ENCODE measurements around the gene PTPRJ. TPM values are rescaled to one million over a fixed set of nuclear protein-coding genes. Genes with fewer than 3 reads are reported as not detected.
"Not testable (repeated sequence)": the region's sequence is repeated elsewhere in the genome, so short reads cannot be mapped to it uniquely, and the experiment has no call there.

Gene PTPRJ
- total RNA-seq, 3 donors from 2014 or later = 13.8 to 22.3 (median 19.0) TPM

DNA sequence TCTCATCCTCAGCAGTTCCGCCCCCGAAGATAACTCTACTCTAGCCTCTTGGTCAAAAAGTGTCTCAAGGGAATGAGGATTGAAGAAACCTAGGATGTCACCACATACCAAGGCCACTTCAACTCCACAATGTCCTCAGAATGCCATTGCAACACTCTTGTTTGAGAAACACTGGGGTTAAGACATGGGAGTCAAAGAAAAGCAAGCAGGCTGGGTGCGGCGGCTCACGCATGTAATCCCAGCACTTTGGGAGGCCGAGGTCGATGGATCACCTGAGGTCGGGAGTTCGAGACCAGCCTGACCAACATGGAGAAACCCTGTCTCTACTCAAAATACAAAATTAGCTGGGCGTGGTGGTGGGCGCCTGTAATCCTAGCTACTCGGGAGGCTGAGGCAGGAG, 28.9 kb upstream of the PTPRJ start:
- not testable (repeated sequence) for ATAC-seq; DNase-seq; H3K9me3 Mint-ChIP-seq; H3K4me3 Mint-ChIP-seq; H3K27me3 Mint-ChIP-seq (ENCODE audit: low read depth); H3K36me3 Mint-ChIP-seq (ENCODE audit: insufficient read depth)
- peaks cover 40% of the 10 kb centered on the region for H3K4me1 Mint-ChIP-seq (ENCODE audit: low read depth)

DNA sequence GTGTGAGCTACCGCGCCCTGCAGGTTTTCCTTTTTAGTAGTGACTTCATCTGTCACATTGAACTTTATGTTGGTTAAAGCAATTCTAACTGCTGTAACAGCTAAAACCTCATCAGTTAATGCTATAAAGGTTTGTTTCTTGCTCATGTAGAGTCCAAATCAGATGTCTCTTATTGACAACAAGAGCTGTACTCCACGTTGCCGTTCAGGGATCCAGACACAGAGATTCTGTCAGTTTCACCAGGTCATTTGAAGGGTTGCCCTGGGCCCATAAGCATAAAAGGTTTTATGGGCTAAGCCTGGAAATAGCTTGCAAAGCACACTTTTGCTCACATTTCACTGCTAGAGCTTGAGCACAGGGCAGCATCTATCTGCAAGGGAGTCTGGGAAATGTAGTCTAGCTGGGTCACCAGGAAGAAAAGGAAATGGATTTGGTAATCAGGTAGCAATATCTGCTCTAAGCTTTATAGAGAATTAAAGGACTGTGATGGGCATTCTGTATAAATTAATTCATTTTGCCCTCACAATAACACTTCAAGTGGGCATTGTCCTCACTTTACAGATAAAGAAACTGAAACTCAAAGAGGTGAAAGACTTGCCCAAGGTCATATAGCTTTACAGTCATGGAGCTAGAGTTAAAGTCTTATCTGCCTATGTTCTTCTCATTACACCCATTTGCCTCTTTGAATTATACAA, 25.2 kb upstream of the PTPRJ start:
- no peaks in the 10 kb centered on the region for H3K36me3 Mint-ChIP-seq (ENCODE audit: insufficient read depth)
- no peak overlapping the region for H3K4me3 Mint-ChIP-seq
- H3K27me3 Mint-ChIP-seq (ENCODE audit: low read depth) = no peaks in the 10 kb centered on the region
- no peaks in the 10 kb centered on the region for H3K9me3 Mint-ChIP-seq
- H3K4me1 Mint-ChIP-seq (ENCODE audit: low read depth) = peaks cover 14% of the 10 kb centered on the region
- DNase-seq (no peak), ATAC-seq (no peak)

DNA sequence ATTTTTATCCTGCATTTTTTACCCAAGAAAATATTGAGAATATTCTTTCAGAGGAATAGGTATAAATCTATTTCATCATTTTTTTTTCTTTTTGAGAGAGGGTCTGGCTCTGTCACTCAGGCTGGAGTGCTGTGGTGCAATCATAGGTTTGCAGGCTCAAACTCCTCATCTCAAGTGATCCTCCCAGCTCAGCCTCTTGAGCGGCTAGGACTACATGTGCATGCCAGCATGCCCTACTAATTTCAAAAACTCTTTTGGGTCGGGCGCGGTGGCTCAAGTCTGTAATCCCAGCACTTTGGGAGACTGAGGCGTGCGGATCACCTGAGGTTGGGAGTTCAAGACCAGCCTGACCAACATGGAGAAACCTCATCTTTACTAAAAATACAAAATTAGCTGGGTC, 20.3 kb upstream of the PTPRJ start:
- peaks cover 8% of the 10 kb centered on the region for H3K4me1 Mint-ChIP-seq (ENCODE audit: low read depth)
- ATAC-seq (no peak), DNase-seq (no peak)
- H3K36me3 Mint-ChIP-seq (ENCODE audit: insufficient read depth) = no peaks in the 10 kb centered on the region
- H3K9me3 Mint-ChIP-seq = no peaks in the 10 kb centered on the region
- no peak overlapping the region for H3K4me3 Mint-ChIP-seq
- H3K27me3 Mint-ChIP-seq (ENCODE audit: low read depth) = no peaks in the 10 kb centered on the region

DNA sequence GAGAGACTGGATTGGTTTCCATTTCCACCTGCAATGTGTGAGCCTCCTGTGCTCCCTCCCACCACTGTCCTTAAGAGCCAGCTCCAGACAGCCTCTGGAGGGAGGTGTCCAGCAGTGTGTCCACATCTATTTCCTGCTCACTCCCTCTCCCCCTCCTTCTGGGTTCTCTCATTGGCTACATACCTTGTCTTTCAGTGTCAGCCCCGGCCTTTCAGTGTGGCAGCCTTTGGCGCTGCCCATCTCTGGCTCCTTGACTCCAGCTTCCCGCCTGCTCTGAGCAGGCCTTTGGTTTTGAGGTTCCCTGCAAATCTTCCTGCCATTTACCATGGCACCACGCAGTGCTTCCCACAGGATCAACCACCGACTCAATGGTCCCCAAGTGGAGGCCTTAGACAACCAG, 19.0 kb upstream of the PTPRJ start:
- no peak for ATAC-seq
- no peaks in the 10 kb centered on the region for H3K9me3 Mint-ChIP-seq
- H3K36me3 Mint-ChIP-seq (ENCODE audit: insufficient read depth) = no peaks in the 10 kb centered on the region
- DNase-seq = no peak
- H3K27me3 Mint-ChIP-seq (ENCODE audit: low read depth) = no peaks in the 10 kb centered on the region
- H3K4me1 Mint-ChIP-seq (ENCODE audit: low read depth) = peaks cover 2% of the 10 kb centered on the region
- H3K4me3 Mint-ChIP-seq = no peak overlapping the region

DNA sequence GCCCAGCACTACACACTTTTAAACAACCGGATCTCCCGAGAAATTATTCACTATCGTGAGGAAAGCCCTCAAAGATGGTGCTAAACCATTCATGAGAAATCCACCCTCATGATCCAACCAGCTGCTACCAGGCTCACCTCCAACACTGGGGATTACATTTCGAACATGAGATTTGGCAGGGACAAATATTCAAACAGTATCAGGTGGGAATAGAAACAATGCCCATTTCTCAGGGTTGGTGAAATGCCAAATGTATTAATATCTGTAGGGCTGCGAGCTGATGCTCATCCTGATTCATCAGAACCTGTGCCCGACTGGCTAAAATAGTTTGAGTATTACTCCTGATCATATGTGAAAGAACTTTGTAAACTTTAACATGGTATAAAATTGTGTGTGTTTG, 15.8 kb upstream of the PTPRJ start:
- DNase-seq (no peak), ATAC-seq (no peak)
- Mint-ChIP-seq H3K4me1 (ENCODE audit: low read depth) (peaks cover 2% of the 10 kb centered on the region), H3K4me3 (no peak overlapping the region), H3K9me3 (no peaks in the 10 kb centered on the region), H3K36me3 (ENCODE audit: insufficient read depth) (no peaks in the 10 kb centered on the region), H3K27me3 (ENCODE audit: low read depth) (no peaks in the 10 kb centered on the region)

DNA sequence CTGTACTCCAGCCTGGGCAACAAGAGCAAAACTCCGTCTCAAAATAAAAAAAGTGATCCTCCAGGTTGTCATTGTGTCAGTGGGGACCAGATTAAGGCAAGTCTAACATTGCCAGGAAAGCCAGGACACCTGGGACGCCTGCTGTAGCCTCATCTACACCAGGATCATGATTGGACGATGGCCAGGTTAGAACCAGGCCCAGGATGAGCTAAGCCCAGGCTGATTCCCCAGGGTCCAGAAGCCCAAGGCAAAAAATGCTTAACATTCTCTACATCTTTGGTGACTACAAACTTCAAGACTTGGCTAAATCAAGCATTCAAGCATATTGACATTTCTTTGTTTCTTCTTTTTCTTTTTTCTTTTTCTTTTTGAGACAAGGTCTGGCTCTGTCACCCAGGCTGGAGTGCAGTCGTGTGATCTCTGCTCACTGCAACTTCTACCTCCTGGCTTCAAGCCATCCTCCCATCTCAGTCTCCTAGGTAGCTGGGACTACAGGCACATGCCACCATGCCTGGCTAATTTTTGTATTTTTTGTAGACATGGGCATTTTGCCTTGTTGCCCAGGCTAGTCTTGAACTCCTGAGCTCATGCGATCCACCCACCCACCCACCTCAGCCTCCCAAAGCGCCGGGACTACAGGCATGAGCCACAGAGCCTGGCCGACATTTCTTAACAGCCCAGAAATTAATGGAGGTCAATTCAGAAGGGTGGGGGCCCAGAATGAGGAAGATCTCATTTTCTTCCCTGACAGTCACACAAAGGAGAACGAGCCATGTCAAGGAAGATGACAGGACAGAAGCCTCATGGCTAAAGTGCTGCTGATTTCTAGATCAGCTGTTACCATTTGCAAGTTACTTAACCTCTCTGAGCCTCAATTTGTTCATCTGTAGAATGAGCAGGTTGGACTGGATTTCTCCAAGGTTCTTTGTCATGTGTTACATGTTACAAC, 12.5 kb upstream of the PTPRJ start:
- Mint-ChIP-seq H3K9me3 (no peaks in the 10 kb centered on the region), H3K27me3 (ENCODE audit: low read depth) (no peaks in the 10 kb centered on the region), H3K36me3 (ENCODE audit: insufficient read depth) (no peaks in the 10 kb centered on the region), H3K4me1 (ENCODE audit: low read depth) (peaks cover 2% of the 10 kb centered on the region), H3K4me3 (no peak overlapping the region)
- no peak for ATAC-seq
- DNase-seq = no peak

DNA sequence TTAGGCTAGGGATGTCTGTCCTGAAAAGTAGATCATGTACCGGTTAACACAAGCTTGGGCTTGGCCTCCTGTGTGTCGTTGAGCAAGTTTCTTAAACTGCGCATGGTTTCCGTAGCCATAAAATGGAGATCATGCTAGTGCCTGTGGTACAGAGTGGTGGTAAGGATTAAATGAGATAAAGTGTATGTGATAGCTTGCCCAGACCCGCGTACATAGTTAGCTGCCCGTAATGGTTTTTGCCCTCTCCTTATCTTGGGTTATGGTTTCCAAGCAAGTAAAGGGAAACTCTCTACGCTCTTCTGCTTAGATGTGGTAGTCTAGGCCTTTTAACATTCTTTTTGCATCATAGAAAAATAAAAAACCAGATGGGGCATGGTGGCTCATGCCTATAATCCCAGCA, 11.0 kb upstream of the PTPRJ start:
- Mint-ChIP-seq H3K36me3 (ENCODE audit: insufficient read depth) (no peaks in the 10 kb centered on the region), H3K27me3 (ENCODE audit: low read depth) (no peaks in the 10 kb centered on the region), H3K9me3 (no peaks in the 10 kb centered on the region), H3K4me3 (no peak overlapping the region), H3K4me1 (ENCODE audit: low read depth) (peaks cover 3% of the 10 kb centered on the region)
- DNase-seq = no peak
- ATAC-seq = no peak

DNA sequence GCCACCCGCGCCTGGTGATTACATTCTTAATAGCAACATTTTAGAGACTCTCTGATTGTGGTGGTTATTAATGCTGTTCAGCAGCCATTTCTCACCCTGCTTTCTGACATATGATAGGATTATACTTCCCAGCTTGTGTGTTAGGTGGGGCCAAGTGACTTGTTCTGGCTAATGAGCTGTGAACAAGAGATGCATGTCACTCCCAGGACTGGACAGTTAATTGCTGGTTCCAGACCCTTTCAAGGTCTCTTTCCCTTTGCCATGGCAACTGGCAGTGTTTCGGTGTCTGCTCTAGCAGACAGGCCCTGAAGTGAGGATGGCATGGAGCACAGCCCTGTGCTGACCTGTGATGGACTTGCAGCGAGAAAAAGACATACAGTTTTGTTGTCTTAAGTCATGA, 8.9 kb upstream of the PTPRJ start:
- H3K36me3 Mint-ChIP-seq (ENCODE audit: insufficient read depth) = no peaks in the 10 kb centered on the region
- ATAC-seq (no peak), DNase-seq (no peak)
- peaks cover 5% of the 10 kb centered on the region for H3K4me1 Mint-ChIP-seq (ENCODE audit: low read depth)
- no peaks in the 10 kb centered on the region for H3K27me3 Mint-ChIP-seq (ENCODE audit: low read depth)
- no peaks in the 10 kb centered on the region for H3K9me3 Mint-ChIP-seq
- H3K4me3 Mint-ChIP-seq = no peak overlapping the region

DNA sequence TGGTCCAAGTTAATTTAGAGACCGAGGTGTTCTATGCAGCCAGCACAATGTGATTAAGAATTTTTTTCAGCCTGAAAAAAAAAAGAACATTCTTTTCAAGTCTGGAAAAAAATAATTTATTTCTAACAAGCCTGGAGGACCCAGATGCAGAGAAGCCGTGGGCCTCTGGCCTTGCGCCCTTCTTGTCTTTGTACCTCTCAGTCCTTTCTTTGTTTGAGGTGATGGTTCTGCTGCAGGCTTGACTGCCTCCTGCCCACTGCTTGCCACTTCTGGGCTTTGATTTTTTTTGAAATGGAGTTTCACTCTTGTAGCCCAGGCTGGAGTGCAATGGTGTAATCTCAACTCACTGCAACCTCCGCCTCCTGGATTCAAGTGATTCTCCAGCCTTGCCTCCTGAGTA, 7.2 kb upstream of the PTPRJ start:
- DNase-seq (no peak), ATAC-seq (no peak)
- Mint-ChIP-seq H3K4me3 (no peak overlapping the region), H3K36me3 (ENCODE audit: insufficient read depth) (no peaks in the 10 kb centered on the region), H3K4me1 (ENCODE audit: low read depth) (peaks cover 5% of the 10 kb centered on the region), H3K27me3 (ENCODE audit: low read depth) (no peaks in the 10 kb centered on the region), H3K9me3 (no peaks in the 10 kb centered on the region)

DNA sequence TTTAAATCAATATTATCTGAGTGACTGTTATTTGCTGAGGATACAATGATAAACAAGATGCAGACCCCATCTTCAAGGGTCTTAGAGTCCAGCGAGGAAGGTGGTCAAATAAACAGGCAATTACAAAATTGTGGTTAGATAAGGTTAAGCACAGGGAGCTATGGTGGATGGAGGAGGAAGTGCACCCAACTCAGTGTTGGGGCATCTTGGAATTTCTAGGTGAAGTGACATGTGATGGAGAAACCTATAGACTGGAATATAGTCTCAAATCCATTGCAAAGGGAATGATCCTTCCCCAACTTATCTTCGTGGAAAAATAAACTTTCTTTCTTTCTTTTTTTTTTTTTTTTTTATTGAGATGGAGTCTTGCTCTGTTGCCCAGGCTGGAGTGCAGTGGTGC, 3.4 kb upstream of the PTPRJ start:
- ATAC-seq = no peak
- Mint-ChIP-seq H3K36me3 (ENCODE audit: insufficient read depth) (no peaks in the 10 kb centered on the region), H3K4me1 (ENCODE audit: low read depth) (peaks cover 13% of the 10 kb centered on the region), H3K4me3 (no peak overlapping the region), H3K9me3 (no peaks in the 10 kb centered on the region), H3K27me3 (ENCODE audit: low read depth) (no peaks in the 10 kb centered on the region)
- DNase-seq = no peak

DNA sequence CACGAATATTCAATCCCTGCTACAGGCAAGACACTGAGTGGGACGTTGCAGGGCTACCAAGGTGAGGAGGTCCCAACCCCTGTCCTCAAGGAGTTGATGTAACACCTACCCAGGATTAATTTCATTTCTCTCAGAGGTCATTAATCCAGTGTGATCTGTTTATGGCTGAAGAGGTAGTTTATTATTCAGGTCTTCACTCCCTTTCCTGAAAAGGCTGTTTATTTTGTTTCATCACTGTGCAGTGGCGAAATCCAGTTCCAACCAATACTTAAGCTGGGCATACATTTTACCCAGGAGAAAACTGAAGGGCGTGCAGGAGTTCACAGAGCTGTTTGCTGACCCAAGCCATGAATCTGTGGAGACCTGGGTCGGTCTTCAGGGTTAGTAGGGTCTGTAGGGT, 2.7 kb upstream of the PTPRJ start:
- no peak for ATAC-seq
- no peaks in the 10 kb centered on the region for H3K36me3 Mint-ChIP-seq (ENCODE audit: insufficient read depth)
- H3K9me3 Mint-ChIP-seq = no peaks in the 10 kb centered on the region
- no peak overlapping the region for H3K4me3 Mint-ChIP-seq
- peaks cover 18% of the 10 kb centered on the region for H3K4me1 Mint-ChIP-seq (ENCODE audit: low read depth)
- DNase-seq = no peak
- no peaks in the 10 kb centered on the region for H3K27me3 Mint-ChIP-seq (ENCODE audit: low read depth)

DNA sequence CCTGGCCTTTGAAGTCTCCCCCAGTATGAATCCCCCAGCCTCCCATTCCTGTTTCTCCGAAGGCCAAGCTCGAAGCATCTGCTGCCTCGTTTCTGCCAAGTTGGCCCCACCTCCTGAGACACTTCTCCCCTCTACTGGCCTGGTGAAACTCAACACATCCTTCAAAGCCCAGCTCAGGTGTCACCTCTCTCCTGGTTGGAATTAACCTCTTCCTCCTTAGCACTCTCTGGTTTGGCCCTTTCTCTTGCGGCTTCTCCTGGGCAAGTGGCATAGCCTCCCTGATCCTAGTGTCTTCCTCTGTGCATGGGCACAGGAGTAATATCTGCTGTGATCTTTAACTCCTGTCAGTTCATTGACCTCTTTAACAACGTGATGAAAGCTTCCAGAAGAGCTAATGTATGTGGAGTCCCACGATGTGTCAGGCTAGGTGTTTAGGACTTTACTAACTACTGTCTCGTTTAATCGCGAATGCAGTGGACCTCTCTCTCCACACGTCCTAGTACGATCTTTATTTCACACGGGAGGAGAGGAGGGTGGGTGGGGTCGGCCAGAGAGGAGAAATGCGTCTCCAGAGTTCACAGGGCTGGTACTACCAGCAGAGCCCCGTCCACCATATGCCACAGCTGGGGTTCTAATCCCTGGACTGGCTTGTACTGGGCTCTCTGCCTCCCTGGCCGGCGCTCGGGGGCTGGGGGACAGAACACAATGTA, 826 bp upstream of the PTPRJ start:
- H3K4me3 Mint-ChIP-seq = peak overlapping the region; percentile 63
- peaks cover 33% of the 10 kb centered on the region for H3K4me1 Mint-ChIP-seq (ENCODE audit: low read depth)
- peaks cover 5% of the 10 kb centered on the region for H3K36me3 Mint-ChIP-seq (ENCODE audit: insufficient read depth)
- H3K9me3 Mint-ChIP-seq = no peaks in the 10 kb centered on the region
- no peak for DNase-seq
- ATAC-seq = no peak
- H3K27me3 Mint-ChIP-seq (ENCODE audit: low read depth) = no peaks in the 10 kb centered on the region

DNA sequence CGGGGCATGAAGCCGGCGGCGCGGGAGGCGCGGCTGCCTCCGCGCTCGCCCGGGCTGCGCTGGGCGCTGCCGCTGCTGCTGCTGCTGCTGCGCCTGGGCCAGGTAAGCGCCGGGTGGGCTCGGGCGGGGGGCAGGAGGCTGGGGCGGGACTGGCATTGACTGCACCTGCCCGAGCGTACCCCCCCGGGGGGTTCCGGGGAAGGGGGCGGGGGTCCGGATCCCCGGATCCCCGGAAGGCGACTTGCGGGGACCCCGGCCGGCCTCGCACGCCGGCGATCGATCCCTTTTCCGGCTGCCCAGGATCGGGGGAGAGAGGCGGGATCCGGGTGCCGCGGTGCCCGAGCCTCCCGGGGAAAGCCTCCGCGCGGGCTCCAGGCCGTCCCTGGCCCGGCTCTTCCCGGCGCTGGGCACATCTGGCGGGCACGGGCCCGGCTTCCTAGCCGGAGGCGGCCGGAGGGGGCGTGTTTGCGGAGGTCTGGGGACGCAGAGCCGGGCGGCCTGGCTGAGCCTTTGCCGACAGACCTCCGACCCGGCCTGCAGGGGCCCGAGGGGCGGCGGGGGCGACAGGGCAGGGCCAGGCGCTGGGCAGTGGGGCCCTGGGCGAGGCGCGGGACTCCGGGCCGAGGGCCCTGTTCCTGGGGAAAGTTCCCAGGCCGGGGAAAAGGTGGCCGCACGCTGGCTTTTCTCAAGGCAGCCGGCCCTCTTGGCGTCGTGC, 705 bp downstream of the PTPRJ start:
- peaks cover 32% of the 10 kb centered on the region for H3K4me1 Mint-ChIP-seq (ENCODE audit: low read depth)
- no peaks in the 10 kb centered on the region for H3K9me3 Mint-ChIP-seq
- DNase-seq = no peak
- peaks cover 5% of the 10 kb centered on the region for H3K36me3 Mint-ChIP-seq (ENCODE audit: insufficient read depth)
- H3K4me3 Mint-ChIP-seq = peak overlapping the region; percentile 90
- ATAC-seq = peak; percentile 32 to 41
- no peaks in the 10 kb centered on the region for H3K27me3 Mint-ChIP-seq (ENCODE audit: low read depth)
